ENCODE data around the gene RGS7BP. TPM values are rescaled to one million over a fixed set of nuclear protein-coding genes. Genes with fewer than 3 reads are reported as not detected.
A peak's percentile ranks its signal among the peaks of the same experiment; 100 is the strongest.

RGS7BP gene
- total RNA-seq, 1 experiment from 2014 or later = 3.1 TPM

DNA sequence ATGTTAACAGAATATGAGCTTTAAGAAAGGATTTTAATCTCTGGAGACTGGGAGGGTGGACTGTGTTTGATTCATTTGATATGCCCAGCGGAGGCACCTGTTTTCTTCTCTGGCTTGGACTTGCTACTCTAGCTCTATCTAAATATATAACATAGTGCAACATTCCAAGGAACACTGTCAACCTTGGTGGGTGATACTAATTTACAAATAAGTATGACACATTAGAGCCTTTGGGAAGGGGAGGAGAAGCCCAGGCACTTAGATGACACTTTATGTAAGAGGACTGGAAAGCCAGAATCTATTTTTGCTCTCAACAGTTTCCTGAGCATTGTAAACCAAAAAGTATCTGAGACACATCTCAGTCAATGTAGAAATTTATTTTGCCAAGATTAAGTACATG is 101.1 kb downstream of the RGS7BP start:
- BruUV-seq (replicated peaks) = no TSS peak
- TF ChIP-seq, protein P1, sequence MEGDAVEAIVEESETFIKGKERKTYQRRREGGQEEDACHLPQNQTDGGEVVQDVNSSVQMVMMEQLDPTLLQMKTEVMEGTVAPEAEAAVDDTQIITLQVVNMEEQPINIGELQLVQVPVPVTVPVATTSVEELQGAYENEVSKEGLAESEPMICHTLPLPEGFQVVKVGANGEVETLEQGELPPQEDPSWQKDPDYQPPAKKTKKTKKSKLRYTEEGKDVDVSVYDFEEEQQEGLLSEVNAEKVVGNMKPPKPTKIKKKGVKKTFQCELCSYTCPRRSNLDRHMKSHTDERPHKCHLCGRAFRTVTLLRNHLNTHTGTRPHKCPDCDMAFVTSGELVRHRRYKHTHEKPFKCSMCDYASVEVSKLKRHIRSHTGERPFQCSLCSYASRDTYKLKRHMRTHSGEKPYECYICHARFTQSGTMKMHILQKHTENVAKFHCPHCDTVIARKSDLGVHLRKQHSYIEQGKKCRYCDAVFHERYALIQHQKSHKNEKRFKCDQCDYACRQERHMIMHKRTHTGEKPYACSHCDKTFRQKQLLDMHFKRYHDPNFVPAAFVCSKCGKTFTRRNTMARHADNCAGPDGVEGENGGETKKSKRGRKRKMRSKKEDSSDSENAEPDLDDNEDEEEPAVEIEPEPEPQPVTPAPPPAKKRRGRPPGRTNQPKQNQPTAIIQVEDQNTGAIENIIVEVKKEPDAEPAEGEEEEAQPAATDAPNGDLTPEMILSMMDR (conservative IDR thresholded peaks at IDR 0.05; ENCODE audit: low read depth, low read length) = no peak
- TF ChIP-seq EZH2 (IDR thresholded peaks at IDR 0.05; ENCODE audit: borderline replicate concordance, low read depth, low read length, poor library complexity, severe bottlenecking) = no peak
- ChIA-PET POLR2A (ENCODE audit: low non-redundant PET) (no interaction called here), CTCF (no interaction called here)
- no peaks in the 10 kb centered on the region for H3K36me3 ChIP-seq (ENCODE audit: insufficient read depth, low read length, poor library complexity, severe bottlenecking)
- H3K4me1 ChIP-seq (ENCODE audit: insufficient read depth, low read length, poor library complexity, severe bottlenecking) = no peaks in the 10 kb centered on the region
- peaks cover 23% of the 10 kb centered on the region for H3K27me3 ChIP-seq (replicated peaks; ENCODE audit: insufficient read depth, low read depth, low read length, poor library complexity)
- intact Hi-C loops (cut with micrococcal nuclease; ENCODE audit: unreplicated experiment) = no loop called here
- H3K4me3 ChIP-seq (ENCODE audit: low read depth, low read length, poor library complexity, severe bottlenecking) = no peak overlapping the region
- H3K27ac ChIP-seq (ENCODE audit: low read depth, low read length, poor library complexity, severe bottlenecking) = no peak overlapping the region
- no peaks in the 10 kb centered on the region for H3K9me3 ChIP-seq (ENCODE audit: low read depth, low read length, poor library complexity, severe bottlenecking)
- DNase-seq (ENCODE audit: low spot score) = no peak

DNA sequence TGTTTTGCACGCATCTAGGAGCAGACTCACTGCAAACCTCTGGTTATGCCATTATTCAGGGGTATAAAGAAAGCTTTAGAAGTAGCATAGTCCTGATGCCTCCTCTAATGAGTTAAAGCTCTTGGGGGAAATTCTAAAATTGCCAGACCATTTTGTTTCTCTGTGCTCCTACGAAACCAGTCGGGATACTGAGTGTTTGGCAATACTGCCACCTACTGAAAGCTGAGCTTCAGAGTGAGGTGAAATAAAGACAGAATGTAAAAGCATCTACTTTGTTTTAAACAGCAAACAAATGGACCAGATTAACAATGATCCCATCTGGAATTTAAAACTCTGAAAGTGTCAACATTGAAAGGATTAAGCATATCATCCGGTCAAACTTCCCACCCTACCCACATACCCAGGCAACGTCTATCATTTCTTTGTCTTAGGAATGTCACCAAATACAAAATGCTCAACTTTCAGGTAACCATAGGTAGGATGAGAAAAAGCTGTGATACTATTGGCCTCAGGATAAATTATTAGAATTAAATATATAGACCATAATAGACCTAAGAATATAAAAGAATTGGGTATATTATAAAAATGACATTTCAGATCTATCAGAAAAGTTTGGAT is 106.6 kb downstream of the RGS7BP start:
- DNase-seq (ENCODE audit: low spot score) = peak; percentile 73
- Histone ChIP-seq H3K36me3 (ENCODE audit: insufficient read depth, low read length, poor library complexity, severe bottlenecking) (no peaks in the 10 kb centered on the region), H3K27ac (ENCODE audit: low read depth, low read length, poor library complexity, severe bottlenecking) (no peak overlapping the region), H3K27me3 (replicated peaks; ENCODE audit: insufficient read depth, low read depth, low read length, poor library complexity) (peaks cover 21% of the 10 kb centered on the region), H3K4me1 (ENCODE audit: insufficient read depth, low read length, poor library complexity, severe bottlenecking) (no peaks in the 10 kb centered on the region), H3K4me3 (ENCODE audit: low read depth, low read length, poor library complexity, severe bottlenecking) (no peak overlapping the region), H3K9me3 (ENCODE audit: low read depth, low read length, poor library complexity, severe bottlenecking) (no peaks in the 10 kb centered on the region)
- intact Hi-C loops (cut with micrococcal nuclease; ENCODE audit: unreplicated experiment) = loop anchor here (1.0 to 10.0 kb wide), 5 partner anchors 265 to 1208 kb away; no protein-coding TSS in a partner anchor
- TF ChIP-seq, protein P1 (conservative IDR thresholded peaks at IDR 0.05; ENCODE audit: low read depth, low read length) = peak; percentile 79
- no peak for TF ChIP-seq EZH2 (IDR thresholded peaks at IDR 0.05; ENCODE audit: borderline replicate concordance, low read depth, low read length, poor library complexity, severe bottlenecking)
- CTCF ChIA-PET = interaction anchor here (0.6 to 1.4 kb wide), 4 partner anchors 265 to 951 kb away, joined by 3 to 8 read pairs (median 4); no protein-coding TSS in a partner anchor
- POLR2A ChIA-PET (ENCODE audit: low non-redundant PET) = no interaction called here
- no TSS peak for BruUV-seq (replicated peaks)

DNA sequence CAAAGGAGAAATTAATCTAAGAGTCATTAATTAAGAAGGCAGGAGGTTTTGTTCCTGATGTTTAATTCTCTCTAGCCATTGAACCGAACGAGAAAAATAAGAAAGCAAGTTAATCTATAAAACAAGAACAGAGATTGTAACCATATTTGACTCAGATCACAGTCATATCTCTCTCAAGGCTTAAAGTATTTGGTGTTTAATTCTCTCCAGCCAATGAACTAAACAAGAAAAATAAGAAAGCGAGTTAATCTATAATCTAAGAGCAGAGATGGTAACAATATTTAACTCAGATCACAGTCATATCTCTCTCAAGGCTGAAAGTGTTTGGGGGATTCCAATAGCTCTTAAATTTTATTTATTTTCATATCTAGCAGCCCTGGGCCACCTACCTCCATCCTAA is 110.1 kb downstream of the RGS7BP start:
- H3K9me3 ChIP-seq (ENCODE audit: low read depth, low read length, poor library complexity, severe bottlenecking) = no peaks in the 10 kb centered on the region
- BruUV-seq (replicated peaks) = no TSS peak
- no peak for DNase-seq (ENCODE audit: low spot score)
- ChIA-PET CTCF (no interaction called here), POLR2A (ENCODE audit: low non-redundant PET) (no interaction called here)
- no peak overlapping the region for H3K4me3 ChIP-seq (ENCODE audit: low read depth, low read length, poor library complexity, severe bottlenecking)
- no peak for TF ChIP-seq EZH2 (IDR thresholded peaks at IDR 0.05; ENCODE audit: borderline replicate concordance, low read depth, low read length, poor library complexity, severe bottlenecking)
- TF ChIP-seq, protein P1 (conservative IDR thresholded peaks at IDR 0.05; ENCODE audit: low read depth, low read length) = no peak
- no peaks in the 10 kb centered on the region for H3K36me3 ChIP-seq (ENCODE audit: insufficient read depth, low read length, poor library complexity, severe bottlenecking)
- H3K27ac ChIP-seq (ENCODE audit: low read depth, low read length, poor library complexity, severe bottlenecking) = no peak overlapping the region
- no peaks in the 10 kb centered on the region for H3K4me1 ChIP-seq (ENCODE audit: insufficient read depth, low read length, poor library complexity, severe bottlenecking)
- peaks cover 12% of the 10 kb centered on the region for H3K27me3 ChIP-seq (replicated peaks; ENCODE audit: insufficient read depth, low read depth, low read length, poor library complexity)
- intact Hi-C loops (cut with micrococcal nuclease; ENCODE audit: unreplicated experiment) = loop anchor here (10.0 kb wide), 1 partner anchor 1211 kb away; no protein-coding TSS in a partner anchor

Measured in A673 (cell line).